CD8-positive, alpha-beta memory T cell (primary cell): ENCODE measurements around the gene NLRP10. TPM values are rescaled to one million over a fixed set of nuclear protein-coding genes. Genes with fewer than 3 reads are reported as not detected.

Experiments used
- CTCF ChIA-PET: fragments of 350-600 bp; sonication (Branson Sonifier 250); formaldehyde crosslinking; loops from one replicate; lab custom pipeline; 2021; ENCODE audit warnings: antibody characterized with exemption; lab: Charles Lee
- POLR2A ChIA-PET: fragments of 350-600 bp; sonication (Branson Sonifier 250); formaldehyde crosslinking; loops from one replicate; lab custom pipeline; 2021; ENCODE audit warnings: antibody characterized with exemption; lab: Charles Lee
- DNase-seq, 5 donors: peaks; one replicate each; pipeline versions ENCODE4 v3.0.0 to v3.0.0-alpha.2; 2020 to 2022; ENCODE audit warnings: mixed read lengths in 1 of 5
- H3K27ac ChIP-seq: one replicate; pipeline ENCODE4 v1.7.0; 2013; ENCODE audit warnings: low read depth, mild to moderate bottlenecking, low read length, moderate library complexity
- H3K27me3 ChIP-seq: 2 replicates; pipeline ENCODE4 v1.7.0; 2013; ENCODE audit warnings: low read length, mild to moderate bottlenecking; ENCODE audit not compliant: insufficient read depth, poor library complexity, severe bottlenecking
- H3K36me3 ChIP-seq: 2 replicates; pipeline ENCODE4 v1.7.0; 2013; ENCODE audit warnings: mild to moderate bottlenecking, low read length, moderate library complexity; ENCODE audit not compliant: insufficient read depth
- H3K4me1 ChIP-seq: 2 replicates; pipeline ENCODE4 v1.7.0; 2013; ENCODE audit warnings: mild to moderate bottlenecking, low read length, moderate library complexity; ENCODE audit not compliant: insufficient read depth
- H3K4me3 ChIP-seq: 2 replicates; pipeline ENCODE4 v1.7.0; 2013; ENCODE audit warnings: mild to moderate bottlenecking, low read length
- H3K9me3 ChIP-seq: 2 replicates; pipeline ENCODE4 v1.7.0; 2013; ENCODE audit warnings: mild to moderate bottlenecking, low read length
- H3K27ac Mint-ChIP-seq, 8 donors: one replicate each; pipeline ENCODE4 v1.8.0; 2020 to 2021; ENCODE audit warnings: mixed read lengths in 8 of 8, mild to moderate bottlenecking in 6 of 8, inconsistent platforms in 3 of 8, moderate library complexity in 3 of 8
- H3K27me3 Mint-ChIP-seq, 2 donors: one replicate each; pipeline ENCODE4 v1.8.0; 2020 to 2021; ENCODE audit warnings: mixed read lengths in 2 of 2, mild to moderate bottlenecking in 1 of 2, moderate library complexity in 1 of 2
- H3K36me3 Mint-ChIP-seq, 3 donors: one replicate each; pipeline ENCODE4 v1.8.0; 2020 to 2021; ENCODE audit warnings: mixed read lengths in 3 of 3, inconsistent platforms in 1 of 3, mild to moderate bottlenecking in 1 of 3
- H3K4me1 Mint-ChIP-seq, 3 donors: one replicate each; pipeline ENCODE4 v1.8.0; 2020 to 2021; ENCODE audit warnings: mixed read lengths in 3 of 3, inconsistent platforms in 1 of 3, mild to moderate bottlenecking in 1 of 3
- H3K4me3 Mint-ChIP-seq, 7 donors: one replicate each; pipeline ENCODE4 v1.8.0; 2020 to 2021; ENCODE audit warnings: mixed read lengths in 7 of 7, mild to moderate bottlenecking in 6 of 7, moderate library complexity in 4 of 7, inconsistent platforms in 2 of 7
- H3K9me3 Mint-ChIP-seq, 5 donors: one replicate each; pipeline ENCODE4 v1.8.0; 2020 to 2022; ENCODE audit warnings: mixed read lengths in 5 of 5, mild to moderate bottlenecking in 3 of 5, moderate library complexity in 2 of 5, inconsistent platforms in 1 of 5
- polyA plus RNA-seq: library from polyadenylated mRNA; unstranded; fragments of 300-500 nt; fragmentation: Illumina TruSeq; gene quantifications from one replicate; pipeline ENCODE4 v1.2.3, GENCODE V29; 2021
- total RNA-seq, 2 experiments: library from RNA; stranded (reverse); gene quantifications; one replicate each; pipeline ENCODE4 v1.2.3, GENCODE V29; 2021

The NLRP10 gene
- not detected for total RNA-seq
- not detected for polyA plus RNA-seq

GRCh38 chr11:7965386-7965785 lies at the start of gene NLRP10:
TSS of gene NLRP10 (minus strand) at chr11:7965447. CDS start at chr11:7963495, 1,952 bp downstream.
- Histone ChIP-seq H3K27me3 (no peaks in the 10 kb centered on the region), H3K4me3 (no peak within 1 kb of the TSS), H3K36me3 (no peaks in the 10 kb centered on the region), H3K27ac (no peak within 1 kb of the TSS), H3K4me1 (no peaks in the 10 kb centered on the region), H3K9me3 (no peaks in the 10 kb centered on the region)
- ChIA-PET POLR2A (no interaction called here), CTCF (interaction anchor here (1.8 kb wide), 1 partner anchor 9 kb away, joined by 4 read pairs; no protein-coding TSS in a partner anchor)
- H3K4me3 Mint-ChIP-seq, result no peak within 1 kb of the TSS
- H3K27ac Mint-ChIP-seq, result no peak within 1 kb of the TSS
- H3K36me3 Mint-ChIP-seq, result no peaks in the 10 kb centered on the region
- DNase-seq, result no peak
- peaks cover 4 to 32% of the 10 kb centered on the region in 2 donors for H3K27me3 Mint-ChIP-seq
- peaks cover 0 to 1% (median 0%) of the 10 kb centered on the region in 5 donors for H3K9me3 Mint-ChIP-seq
- H3K4me1 Mint-ChIP-seq, result no peaks in the 10 kb centered on the region

- Mint-ChIP-seq H3K36me3 (no peaks in the 10 kb centered on the region), H3K4me1 (peaks cover 6 to 7% (median 6%) of the 10 kb centered on the region in 3 donors), H3K27ac (peak overlapping the region in 1 of 8 donors; percentile 24), H3K9me3 (no peaks in the 10 kb centered on the region), H3K27me3 (peaks cover 22 to 62% of the 10 kb centered on the region in 2 donors), H3K4me3 (no peak overlapping the region)
- CTCF ChIA-PET, result interaction anchor here (1.4 kb wide), 1 partner anchor 19 kb away, joined by 4 read pairs; no protein-coding TSS in a partner anchor
- no peaks in the 10 kb centered on the region for H3K9me3 ChIP-seq
- POLR2A ChIA-PET, result no interaction called here
- H3K27me3 ChIP-seq, result peaks cover 9% of the 10 kb centered on the region
- peaks cover 6% of the 10 kb centered on the region for H3K4me1 ChIP-seq
- H3K27ac ChIP-seq, result no peak overlapping the region
- H3K4me3 ChIP-seq, result no peak overlapping the region
- H3K36me3 ChIP-seq, result no peaks in the 10 kb centered on the region
- no peak for DNase-seq
Observed at GRCh38 chr11:8013833-8014232, 48.6 kb upstream of the NLRP10 start.

GRCh38 chr11:8011981-8012444 lies 46.8 kb upstream of the NLRP10 start:
- peaks cover 4% of the 10 kb centered on the region for H3K27me3 ChIP-seq
- no peaks in the 10 kb centered on the region for H3K36me3 ChIP-seq
- Mint-ChIP-seq H3K4me3 (no peak overlapping the region), H3K27me3 (peaks cover 12 to 56% of the 10 kb centered on the region in 2 donors), H3K27ac (no peak overlapping the region), H3K4me1 (no peaks in the 10 kb centered on the region), H3K9me3 (no peaks in the 10 kb centered on the region), H3K36me3 (no peaks in the 10 kb centered on the region)
- H3K4me3 ChIP-seq, result no peak overlapping the region
- ChIA-PET CTCF (interaction anchor here (1.6 kb wide), 1 partner anchor 21 kb away, joined by 6 read pairs; no protein-coding TSS in a partner anchor), POLR2A (no interaction called here)
- H3K9me3 ChIP-seq, result no peaks in the 10 kb centered on the region
- no peak overlapping the region for H3K27ac ChIP-seq
- DNase-seq, result no peak
- no peaks in the 10 kb centered on the region for H3K4me1 ChIP-seq

- H3K4me1 ChIP-seq, result no peaks in the 10 kb centered on the region
- H3K27ac ChIP-seq, result no peak overlapping the region
- H3K27me3 ChIP-seq, result peaks cover 4% of the 10 kb centered on the region
- POLR2A ChIA-PET, result no interaction called here
- H3K4me3 ChIP-seq, result no peak overlapping the region
- Mint-ChIP-seq H3K9me3 (no peaks in the 10 kb centered on the region), H3K36me3 (no peaks in the 10 kb centered on the region), H3K27me3 (peaks cover 10 to 49% of the 10 kb centered on the region in 2 donors), H3K4me1 (no peaks in the 10 kb centered on the region), H3K4me3 (no peak overlapping the region), H3K27ac (no peak overlapping the region)
- no peaks in the 10 kb centered on the region for H3K36me3 ChIP-seq
- DNase-seq, result no peak
- H3K9me3 ChIP-seq, result no peaks in the 10 kb centered on the region
- CTCF ChIA-PET, result interaction anchor here (1.6 to 7.0 kb wide), 2 partner anchors 22 to 84 kb away, joined by 6 to 105 read pairs; no protein-coding TSS in a partner anchor
Observed at GRCh38 chr11:8011371-8011770, 46.1 kb upstream of the NLRP10 start.

- Histone ChIP-seq H3K4me3 (no peak overlapping the region), H3K36me3 (no peaks in the 10 kb centered on the region), H3K27me3 (peaks cover 4% of the 10 kb centered on the region), H3K27ac (no peak overlapping the region), H3K4me1 (no peaks in the 10 kb centered on the region), H3K9me3 (no peaks in the 10 kb centered on the region)
- Mint-ChIP-seq H3K4me3 (no peak overlapping the region), H3K36me3 (no peaks in the 10 kb centered on the region), H3K27ac (no peak overlapping the region), H3K27me3 (peaks cover 8 to 38% of the 10 kb centered on the region in 2 donors), H3K9me3 (no peaks in the 10 kb centered on the region), H3K4me1 (no peaks in the 10 kb centered on the region)
- ChIA-PET POLR2A (no interaction called here), CTCF (interaction anchor here (7.0 kb wide), 1 partner anchor 86 kb away, joined by 105 read pairs; no protein-coding TSS in a partner anchor)
- no peak for DNase-seq
Observed at GRCh38 chr11:8009856-8010255, 44.6 kb upstream of the NLRP10 start.

- no peaks in the 10 kb centered on the region for H3K4me1 ChIP-seq
- H3K36me3 ChIP-seq, result no peaks in the 10 kb centered on the region
- no peak overlapping the region for H3K4me3 Mint-ChIP-seq
- ChIA-PET POLR2A (no interaction called here), CTCF (interaction anchor here (1.5 to 7.0 kb wide), 4 partner anchors 8 to 87 kb away, joined by 3 to 105 read pairs (median 12); no protein-coding TSS in a partner anchor)
- H3K27me3 Mint-ChIP-seq, result peaks cover 8 to 31% of the 10 kb centered on the region in 2 donors
- no peak overlapping the region for H3K4me3 ChIP-seq
- no peak overlapping the region for H3K27ac ChIP-seq
- no peaks in the 10 kb centered on the region for H3K9me3 Mint-ChIP-seq
- no peak overlapping the region for H3K27ac Mint-ChIP-seq
- no peaks in the 10 kb centered on the region for H3K9me3 ChIP-seq
- H3K36me3 Mint-ChIP-seq, result no peaks in the 10 kb centered on the region
- DNase-seq, result no peak
- peaks cover 4% of the 10 kb centered on the region for H3K27me3 ChIP-seq
- H3K4me1 Mint-ChIP-seq, result no peaks in the 10 kb centered on the region
Observed at GRCh38 chr11:8008212-8008611, 43.0 kb upstream of the NLRP10 start.

- H3K27ac Mint-ChIP-seq, result peak overlapping the region in 1 of 8 donors; percentile 36
- no peak overlapping the region for H3K27ac ChIP-seq
- H3K4me3 Mint-ChIP-seq, result no peak overlapping the region
- no peaks in the 10 kb centered on the region for H3K9me3 Mint-ChIP-seq
- ChIA-PET POLR2A (no interaction called here), CTCF (interaction anchor here (0.6 to 7.0 kb wide), 15 partner anchors 8 to 560 kb away, joined by 3 to 105 read pairs (median 4); partner anchors contain the start of genes EIF3F and LMO1)
- no peak overlapping the region for H3K4me3 ChIP-seq
- H3K27me3 Mint-ChIP-seq, result peaks cover 4 to 20% of the 10 kb centered on the region in 2 donors
- no peaks in the 10 kb centered on the region for H3K4me1 ChIP-seq
- H3K36me3 Mint-ChIP-seq, result no peaks in the 10 kb centered on the region
- H3K4me1 Mint-ChIP-seq, result no peaks in the 10 kb centered on the region
- peak in 4 of 5 donors; percentile 11 to 64 (median 28) for DNase-seq
- no peaks in the 10 kb centered on the region for H3K36me3 ChIP-seq
- H3K27me3 ChIP-seq, result peaks cover 4% of the 10 kb centered on the region
- no peaks in the 10 kb centered on the region for H3K9me3 ChIP-seq
Observed at GRCh38 chr11:8006349-8006977, 41.2 kb upstream of the NLRP10 start.

GRCh38 chr11:8005556-8005955 lies 40.3 kb upstream of the NLRP10 start:
- Histone ChIP-seq H3K4me1 (no peaks in the 10 kb centered on the region), H3K4me3 (no peak overlapping the region), H3K36me3 (no peaks in the 10 kb centered on the region), H3K9me3 (no peaks in the 10 kb centered on the region), H3K27me3 (peaks cover 4% of the 10 kb centered on the region), H3K27ac (no peak overlapping the region)
- Mint-ChIP-seq H3K4me3 (no peak overlapping the region), H3K36me3 (peaks cover 0 to 1% (median 0%) of the 10 kb centered on the region in 3 donors), H3K9me3 (no peaks in the 10 kb centered on the region), H3K27me3 (peaks cover 2 to 17% of the 10 kb centered on the region in 2 donors), H3K27ac (peak overlapping the region in 1 of 8 donors; percentile 17), H3K4me1 (no peaks in the 10 kb centered on the region)
- DNase-seq, result no peak
- ChIA-PET CTCF (interaction anchor here (1.6 to 7.0 kb wide), 5 partner anchors 9 to 90 kb away, joined by 3 to 105 read pairs (median 5); no protein-coding TSS in a partner anchor), POLR2A (no interaction called here)
